HG03196 (cell line): Measurements from ENCODE around the gene GM2A.
"Not testable (repeated sequence)": the region's sequence is repeated elsewhere in the genome, so short reads cannot be mapped to it uniquely, and the experiment has no call there.

Source experiments
- ATAC-seq: cut with Tn5 transposase; IDR thresholded peaks from one replicate; pipeline ENCODE4 v1.9.1; 2021; ENCODE audit not compliant: unreplicated experiment

GM2A gene

GRCh38 chr5:151251001-151251551 lies 1.9 kb upstream of the GM2A start:
- ATAC-seq = no peak

- ATAC-seq = no peak
Observed at GRCh38 chr5:151251621-151252020, 1.4 kb upstream of the GM2A start.

GRCh38 chr5:151253605-151253950 lies 593 bp downstream of the GM2A start:
- no peak for ATAC-seq

GRCh38 chr5:151254556-151254955 lies 1.6 kb downstream of the GM2A start:
- no peak for ATAC-seq

GRCh38 chr5:151254990-151255389 lies 2.0 kb downstream of the GM2A start:
- not testable (repeated sequence) for ATAC-seq

GRCh38 chr5:151255621-151256286 lies 2.8 kb downstream of the GM2A start:
- peak; percentile 27 for ATAC-seq

GRCh38 chr5:151257731-151258181 lies 4.8 kb downstream of the GM2A start:
- ATAC-seq = peak; percentile 19

- ATAC-seq = no peak
Observed at GRCh38 chr5:151258201-151258611, 5.2 kb downstream of the GM2A start.

GRCh38 chr5:151258816-151259215 lies 5.8 kb downstream of the GM2A start:
- ATAC-seq = no peak

- ATAC-seq = no peak
Observed at GRCh38 chr5:151259931-151260330, 6.9 kb downstream of the GM2A start.

GRCh38 chr5:151262532-151262931 lies 9.5 kb downstream of the GM2A start:
- no peak for ATAC-seq

- ATAC-seq = no peak
Observed at GRCh38 chr5:151264113-151264512, 11.1 kb downstream of the GM2A start.

- no peak for ATAC-seq
Observed at GRCh38 chr5:151267491-151268260, 14.7 kb downstream of the GM2A start.

- peak; percentile 73 for ATAC-seq
Observed at GRCh38 chr5:151270599-151270998, 17.6 kb downstream of the GM2A start.

GRCh38 chr5:151271336-151271735 lies 18.4 kb downstream of the GM2A start:
- ATAC-seq = no peak

- no peak for ATAC-seq
Observed at GRCh38 chr5:151274666-151275065, 21.7 kb downstream of the GM2A start.

GRCh38 chr5:151275803-151276202 lies 22.8 kb downstream of the GM2A start:
- no peak for ATAC-seq

- no peak for ATAC-seq
Observed at GRCh38 chr5:151278845-151279244, 25.9 kb downstream of the GM2A start.

GRCh38 chr5:151280443-151280842 lies 27.5 kb downstream of the GM2A start:
- no peak for ATAC-seq

GRCh38 chr5:151281001-151281639 lies 28.1 kb downstream of the GM2A start:
- no peak for ATAC-seq

- ATAC-seq = no peak
Observed at GRCh38 chr5:151283120-151283825, 30.3 kb downstream of the GM2A start.
